Measurements from ENCODE around the gene ATP2C2.

DNA sequence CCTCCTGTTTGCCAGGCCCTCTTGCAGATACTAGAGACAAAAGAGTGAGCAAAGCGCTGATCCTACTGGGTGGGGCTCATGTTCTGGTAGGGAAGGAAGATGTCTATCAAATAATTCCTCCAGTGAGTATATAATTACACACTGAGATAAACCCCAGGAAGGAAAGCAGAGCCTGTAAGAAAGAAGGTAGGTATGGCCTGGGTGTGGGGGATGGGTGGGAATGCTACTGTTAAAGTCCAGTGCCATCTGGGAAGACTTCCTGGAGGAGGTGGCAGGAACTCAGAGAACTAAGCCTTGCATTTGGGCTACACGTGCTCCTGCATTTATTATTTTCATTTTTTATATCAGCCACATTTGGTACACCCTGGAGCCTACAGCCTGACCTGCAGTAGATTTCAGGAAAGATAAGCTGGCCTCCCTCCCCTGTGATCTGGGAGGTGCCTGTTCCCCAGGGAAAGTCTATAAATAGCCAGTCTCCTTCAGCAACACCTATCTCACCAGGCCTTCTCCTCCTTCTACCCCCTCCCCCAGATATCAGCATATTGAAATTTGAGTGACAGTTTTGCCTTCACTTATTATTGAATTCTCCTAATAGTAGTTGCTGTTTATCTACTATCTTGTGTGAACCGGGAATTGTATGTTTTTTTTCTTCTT lies 11.5 kb downstream of the ATP2C2 start:
- no peak for TF ChIP-seq CTCF (IDR thresholded peaks at IDR 0.05)
- TF ChIP-seq POLR2A (IDR thresholded peaks at IDR 0.05): no peak
